Psoas muscle (tissue), 8 donors: ENCODE data around the gene DIRAS1. TPM values are rescaled to one million over a fixed set of nuclear protein-coding genes. Genes with fewer than 3 reads are reported as not detected.

Experiments
- ATAC-seq, 4 donors: fragments of 200-7000 bp; cut with Tn5 transposase; one replicate each; pipeline ENCODE4 v1.9.1; 2020; ENCODE audit warnings: moderate library complexity in 3 of 4, mild to moderate bottlenecking in 2 of 4
- DNase-seq, 2 donors: peaks; one replicate each; pipeline ENCODE4 v3.0.0-alpha.2; 2020
- H3K27ac ChIP-seq: fragments of 200-600 bp; one replicate; pipeline ENCODE4 v1.8.0; 2022
- H3K27me3 ChIP-seq, 3 donors: fragments of 200-600 bp in 1 of 3; one replicate each; pipeline versions ENCODE4 v1.6.1 to v1.8.0; 2013 to 2022; ENCODE audit warnings: low read length in 2 of 3, mild to moderate bottlenecking in 2 of 3, moderate library complexity in 1 of 3; ENCODE audit not compliant: insufficient read depth in 3 of 3
- H3K36me3 ChIP-seq, 2 donors: fragments of 200-600 bp in 1 of 2; one replicate each; pipeline versions ENCODE4 v1.6.1 to v1.8.0; 2013 to 2022; ENCODE audit warnings: low read depth in 1 of 2, mild to moderate bottlenecking in 1 of 2, moderate library complexity in 1 of 2; ENCODE audit not compliant: insufficient read depth in 1 of 2
- H3K4me1 ChIP-seq: fragments of 200-600 bp; one replicate; pipeline ENCODE4 v1.8.0; 2022
- H3K4me3 ChIP-seq: fragments of 200-600 bp; one replicate; pipeline ENCODE4 v1.8.0; 2022; ENCODE audit warnings: mild to moderate bottlenecking
- H3K9me3 ChIP-seq: fragments of 200-600 bp; one replicate; pipeline ENCODE4 v1.8.0; 2022
- CTCF ChIP-seq: fragments of 200-600 bp; IDR thresholded peaks from one replicate; pipeline ENCODE4 v1.8.0; 2022; ENCODE audit warnings: antibody characterized with exemption
- WGBS, 3 donors: extraction: QIAGEN DNeasy Blood & Tissue Kit; methylation state at CpG; one replicate each; pipeline versions ENCODE4 v1.1.6 to v1.1.7; 2013; 5-methylcytosine and 5-hydroxymethylcytosine counted together
- intact Hi-C, 2 donors: fragments of 100-400 bp; cut with DNase I; formaldehyde crosslinking; loops; one replicate each; pipeline versions ENCODE4 v1.11.0 to v1.14.2; 2022
- polyA plus RNA-seq, 3 donors: library from polyadenylated mRNA; stranded (reverse); fragments of 200-250 nt; gene quantifications; one replicate each; pipeline ENCODE4 v1.2.3, GENCODE V29; 2013
- total RNA-seq, 4 donors: library from RNA; stranded (reverse); fragmentation: NEBNext Ultra II Directional in 2 of 4; extraction: Animal tissue kit (Norgen Biotek cat#: 25700) in 2 of 4; gene quantifications; one replicate each; pipeline versions ENCODE4 v1.2.1 to v1.2.4, GENCODE V29; 2021 to 2023
- donor health status: healthy with polysubstance abuse.
- donor health status: DM: no; HTN: no; CAD: no; lungs with moderate emphysema.
- donor health status: Bipolar disorder and iron deficiency.
- donor health status: healthy.
- donor health status: DM: yes; HTN: yes; CAD: no.
- donor health status: DM: no; HTN: no; CAD: no.
- donor health status: DM: no; HTN: no; CAD: no.
- donor health status: DM: yes; HTN: yes; CAD: no.

Gene DIRAS1
- total and polyA plus RNA-seq, 7 donors = 0.13 to 29.9 (median 1.8) TPM

- no peaks in the 10 kb centered on the region for H3K27me3 ChIP-seq
- 78 to 84% (median 79%) methylated on average over 8 of the region's 8 CpGs for WGBS, 3 donors
- H3K9me3 ChIP-seq = no peaks in the 10 kb centered on the region
- no peak overlapping the region for H3K4me3 ChIP-seq
- DNase-seq = no peak
- no peak for ATAC-seq
- H3K36me3 ChIP-seq = peaks cover 0 to 81% of the 10 kb centered on the region in 2 donors
- intact Hi-C loops = no loop called here
- H3K4me1 ChIP-seq = no peaks in the 10 kb centered on the region
- no peak for TF ChIP-seq CTCF
- no peak overlapping the region for H3K27ac ChIP-seq
Observed at GRCh38 chr19:2756477-2756876, 35.3 kb upstream of the DIRAS1 start.

GRCh38 chr19:2755811-2756210, 34.6 kb upstream of the DIRAS1 start:
- Histone ChIP-seq H3K4me1 (no peaks in the 10 kb centered on the region), H3K9me3 (no peaks in the 10 kb centered on the region), H3K27ac (no peak overlapping the region), H3K27me3 (no peaks in the 10 kb centered on the region), H3K36me3 (peaks cover 0 to 75% of the 10 kb centered on the region in 2 donors), H3K4me3 (no peak overlapping the region)
- ATAC-seq (no peak), DNase-seq (peak in 1 of 2 donors; percentile 49)
- no peak for TF ChIP-seq CTCF
- WGBS, 3 donors = 90 to 94% (median 93%) methylated on average over 16 of the region's 16 CpGs
- intact Hi-C loops = no loop called here

GRCh38 chr19:2755448-2755705, 34.2 kb upstream of the DIRAS1 start:
- ATAC-seq = no peak
- DNase-seq = peak in 1 of 2 donors; percentile 47
- intact Hi-C loops = no loop called here
- no peak overlapping the region for H3K27ac ChIP-seq
- H3K9me3 ChIP-seq = no peaks in the 10 kb centered on the region
- no peak for TF ChIP-seq CTCF
- no peaks in the 10 kb centered on the region for H3K4me1 ChIP-seq
- WGBS, 3 donors = 84 to 92% (median 87%) methylated on average over 16 of the region's 16 CpGs
- no peaks in the 10 kb centered on the region for H3K27me3 ChIP-seq
- no peak overlapping the region for H3K4me3 ChIP-seq
- peaks cover 0 to 71% of the 10 kb centered on the region in 2 donors for H3K36me3 ChIP-seq

- Histone ChIP-seq H3K9me3 (no peaks in the 10 kb centered on the region), H3K4me1 (no peaks in the 10 kb centered on the region), H3K4me3 (no peak overlapping the region), H3K27me3 (no peaks in the 10 kb centered on the region), H3K36me3 (peaks cover 0 to 66% of the 10 kb centered on the region in 2 donors), H3K27ac (no peak overlapping the region)
- intact Hi-C loops = loop anchor here in 1 of 2 donors (5.0 kb wide), 1 partner anchor 108 kb away; no protein-coding TSS in a partner anchor
- no peak for TF ChIP-seq CTCF
- 89 to 93% (median 90%) methylated on average over 42 to 43 of the region's 43 CpGs for WGBS, 3 donors
- ATAC-seq (peak in 1 of 4 donors; percentile 9), DNase-seq (peak in 1 of 2 donors; percentile 49)
Observed at GRCh38 chr19:2754659-2755447, 33.7 kb upstream of the DIRAS1 start.
